ENCODE data around the gene NANOS1. TPM values are rescaled to one million over a fixed set of nuclear protein-coding genes. Genes with fewer than 3 reads are reported as not detected.
A peak's percentile ranks its signal among the peaks of the same experiment; 100 is the strongest.

Gene NANOS1
- total and polyA plus RNA-seq, 9 of the 15 experiments (the other 6 are each of a cell fraction or from before 2014, with no cell fraction given) = 0.14 to 1.6 (median 0.83) TPM; not detected in 1

GRCh38 chr10:119020627-119020946 is 8.9 kb upstream of the NANOS1 start:
- no TSS peak for BruUV-seq (replicated peaks)
- no peaks in the 10 kb centered on the region for H3K9me3 ChIP-seq (replicated peaks; ENCODE audit: control insufficient read depth, insufficient read depth, low read depth, low read length)
- ATAC-seq (no peak), DNase-seq (ENCODE audit: extremely low read depth in 1 of 4, low spot score in 3 of 4) (no peak), FAIRE-seq (no peak)
- intact Hi-C loops (cut with micrococcal nuclease) = no loop called here
- H3K27ac ChIP-seq (ENCODE audit: extremely low read depth, low read depth, low read length) = no peak overlapping the region
- ChIA-PET CTCF (ENCODE audit: low intra/inter-chr PET ratio) (no interaction called here), POLR2A (no interaction called here)
- H3K4me1 ChIP-seq (replicated peaks in 1 of 2; ENCODE audit: control insufficient read depth in 2 of 2, insufficient read depth in 2 of 2, low read length in 2 of 2) = peaks cover 0 to 4% of the 10 kb centered on the region in 2 experiments; a peak in 2 of 5 replicates
- TF ChIP-seq EGR1 (conservative IDR thresholded peaks at IDR 0.05) (peak; percentile 17; the same call in 1 of the 2 replicates), PHF20 (IDR thresholded peaks at IDR 0.05; ENCODE audit: partially characterized antibody) (no peak)
- 0% methylated on average over 2 of the region's 2 CpGs for WGBS (ENCODE audit: insufficient coverage, low coverage, missing lambda C conversion rate)
- in situ Hi-C loops (cut with MboI) = no loop called here
- no peak overlapping the region for H3K4me3 ChIP-seq
- H3K79me2 ChIP-seq (ENCODE audit: control insufficient read depth, insufficient read depth, low read length) = no peaks in the 10 kb centered on the region
- H2AFZ ChIP-seq (ENCODE audit: low read depth, low read length) = no peak overlapping the region
- H3K27me3 ChIP-seq (ENCODE audit: control insufficient read depth in 2 of 2, insufficient read depth in 2 of 2, low read length in 2 of 2) = peaks cover 20 to 44% of the 10 kb centered on the region in 2 experiments
- H4K20me1 ChIP-seq (replicated peaks; ENCODE audit: control insufficient read depth, insufficient read depth, low read length) = no peaks in the 10 kb centered on the region
- no peak overlapping the region for H3K4me2 ChIP-seq (ENCODE audit: insufficient read depth, low read length)
- no peaks in the 10 kb centered on the region for H3K36me3 ChIP-seq (ENCODE audit: control insufficient read depth, insufficient read depth, low read length)
- no peaks in the 10 kb centered on the region for H3K9me1 ChIP-seq (ENCODE audit: control insufficient read depth, insufficient read depth, low read length)
- H3K9ac ChIP-seq (ENCODE audit: insufficient read depth in 1 of 2, low read depth in 2 of 2, low read length in 2 of 2) = no peak overlapping the region

DNA sequence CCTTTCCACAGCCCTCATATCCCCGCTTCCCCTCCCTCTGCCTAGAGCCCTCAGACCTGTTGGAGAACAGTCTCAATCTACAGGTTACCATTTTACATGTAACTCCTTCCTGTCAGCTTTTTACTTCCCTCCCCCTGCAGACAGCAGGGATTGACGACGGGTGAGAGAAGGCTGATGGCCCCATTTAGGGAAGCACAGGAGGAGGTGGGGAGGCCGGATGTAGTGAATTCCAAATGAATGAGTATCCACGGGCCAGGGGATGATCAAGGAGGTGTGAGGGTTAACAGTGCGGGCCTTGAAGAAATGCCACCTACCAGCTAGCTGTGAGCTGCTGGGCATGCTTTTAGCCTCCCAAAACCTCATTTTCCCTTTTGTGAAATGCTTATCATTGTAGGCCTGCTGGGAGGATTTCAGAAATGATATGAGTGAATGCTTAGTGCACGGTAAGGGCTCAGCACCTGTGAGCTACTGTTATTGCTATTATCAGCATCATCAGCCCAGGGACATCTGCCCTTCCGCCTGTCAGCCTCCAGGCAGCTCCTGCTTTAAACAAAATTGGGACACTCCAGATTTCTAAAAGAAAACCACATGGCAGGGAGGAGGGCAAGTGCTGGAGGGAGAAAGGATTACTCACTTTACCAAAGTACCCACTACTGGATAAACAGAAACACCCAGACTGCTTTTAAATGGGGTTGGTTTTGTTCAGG is 6.5 kb upstream of the NANOS1 start:
- H3K27me3 ChIP-seq (ENCODE audit: control insufficient read depth in 2 of 2, insufficient read depth in 2 of 2, low read length in 2 of 2) = peaks cover 20 to 52% of the 10 kb centered on the region in 2 experiments
- CTCF ChIA-PET (ENCODE audit: low intra/inter-chr PET ratio) = no interaction called here
- no peak overlapping the region for H2AFZ ChIP-seq (ENCODE audit: low read depth, low read length)
- no peaks in the 10 kb centered on the region for H4K20me1 ChIP-seq (replicated peaks; ENCODE audit: control insufficient read depth, insufficient read depth, low read length)
- intact Hi-C loops (cut with micrococcal nuclease) = no loop called here
- no peak overlapping the region; a peak in 1 of 4 replicates for H3K9ac ChIP-seq (ENCODE audit: insufficient read depth in 1 of 2, low read depth in 2 of 2, low read length in 2 of 2)
- 2% methylated on average over 7 of the region's 8 CpGs for WGBS (ENCODE audit: insufficient coverage, low coverage, missing lambda C conversion rate)
- H3K4me3 ChIP-seq = no peak overlapping the region
- in situ Hi-C loops (cut with MboI) = no loop called here
- no peaks in the 10 kb centered on the region for H3K9me3 ChIP-seq (replicated peaks; ENCODE audit: control insufficient read depth, insufficient read depth, low read depth, low read length)
- H3K4me1 ChIP-seq (replicated peaks in 1 of 2; ENCODE audit: control insufficient read depth in 2 of 2, insufficient read depth in 2 of 2, low read length in 2 of 2) = peaks cover 0 to 4% of the 10 kb centered on the region in 2 experiments; a peak in 2 of 5 replicates
- H3K36me3 ChIP-seq (ENCODE audit: control insufficient read depth, insufficient read depth, low read length) = no peaks in the 10 kb centered on the region
- ATAC-seq (no peak), DNase-seq (ENCODE audit: extremely low read depth in 1 of 4, low spot score in 3 of 4) (no peak), FAIRE-seq (no peak)
- POLR2A ChIA-PET = interaction anchor here (0.6 kb wide), 1 partner anchor 10 kb away, joined by 3 read pairs; no protein-coding TSS in a partner anchor
- no peak overlapping the region for H3K4me2 ChIP-seq (ENCODE audit: insufficient read depth, low read length)
- H3K9me1 ChIP-seq (ENCODE audit: control insufficient read depth, insufficient read depth, low read length) = no peaks in the 10 kb centered on the region
- H3K27ac ChIP-seq (ENCODE audit: extremely low read depth, low read depth, low read length) = no peak overlapping the region
- BruUV-seq (replicated peaks) = no TSS peak
- no peaks in the 10 kb centered on the region for H3K79me2 ChIP-seq (ENCODE audit: control insufficient read depth, insufficient read depth, low read length)
- TF ChIP-seq TOE1 (IDR thresholded peaks at IDR 0.05; ENCODE audit: borderline replicate concordance) (no peak), TOE1 (CRISPR knock-in tag; IDR thresholded peaks at IDR 0.05; ENCODE audit: borderline replicate concordance, low read depth) (no peak), STAT6 (CRISPR knock-in tag; IDR thresholded peaks at IDR 0.05) (no peak), ZNF764 (CRISPR knock-in tag; IDR thresholded peaks at IDR 0.05; ENCODE audit: low read depth) (no peak), RBM34 (IDR thresholded peaks at IDR 0.05; ENCODE audit: borderline replicate concordance, insufficient read depth, low read length) (no peak), THRA (IDR thresholded peaks at IDR 0.05) (no peak)
- TF ChIP-seq, protein P1, sequence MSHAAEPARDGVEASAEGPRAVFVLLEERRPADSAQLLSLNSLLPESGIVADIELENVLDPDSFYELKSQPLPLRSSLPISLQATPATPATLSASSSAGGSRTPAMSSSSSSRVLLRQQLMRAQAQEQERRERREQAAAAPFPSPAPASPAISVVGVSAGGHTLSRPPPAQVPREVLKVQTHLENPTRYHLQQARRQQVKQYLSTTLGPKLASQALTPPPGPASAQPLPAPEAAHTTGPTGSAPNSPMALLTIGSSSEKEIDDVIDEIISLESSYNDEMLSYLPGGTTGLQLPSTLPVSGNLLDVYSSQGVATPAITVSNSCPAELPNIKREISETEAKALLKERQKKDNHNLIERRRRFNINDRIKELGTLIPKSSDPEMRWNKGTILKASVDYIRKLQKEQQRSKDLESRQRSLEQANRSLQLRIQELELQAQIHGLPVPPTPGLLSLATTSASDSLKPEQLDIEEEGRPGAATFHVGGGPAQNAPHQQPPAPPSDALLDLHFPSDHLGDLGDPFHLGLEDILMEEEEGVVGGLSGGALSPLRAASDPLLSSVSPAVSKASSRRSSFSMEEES (CRISPR knock-in tag; IDR thresholded peaks at IDR 0.05) = no peak
